ENCODE results near the gene RAMP3. TPM values are rescaled to one million over a fixed set of nuclear protein-coding genes. Genes with fewer than 3 reads are reported as not detected.

RAMP3 gene
- total RNA-seq, 1 donor from 2014 or later, result not detected

GRCh38 chr7:45190406-45191165, 33.0 kb downstream of the RAMP3 start:
- no peaks in the 10 kb centered on the region for H3K36me3 Mint-ChIP-seq (ENCODE audit: low read depth, unreplicated experiment)
- H3K79me2 ChIP-seq (ENCODE audit: insufficient read depth, low read length), result no peaks in the 10 kb centered on the region
- no peak overlapping the region for H3K4me3 ChIP-seq (ENCODE audit: insufficient read depth, low read depth, low read length)
- TF ChIP-seq CTCF (IDR thresholded peaks at IDR 0.05; ENCODE audit: insufficient read depth, low read depth, low read length) (no peak), EZH2 (IDR thresholded peaks at IDR 0.05; ENCODE audit: insufficient read depth, low read length) (no peak)
- H3K27me3 ChIP-seq (ENCODE audit: insufficient read depth, low read length), result peaks cover 3% of the 10 kb centered on the region
- H3K4me2 ChIP-seq (ENCODE audit: low read length), result no peak overlapping the region
- peaks cover 6% of the 10 kb centered on the region for H3K9me3 Mint-ChIP-seq (ENCODE audit: unreplicated experiment)
- H3K9me3 ChIP-seq (ENCODE audit: insufficient read depth, low read depth, low read length), result no peaks in the 10 kb centered on the region
- no peak overlapping the region for H3K27ac ChIP-seq (ENCODE audit: low read depth, low read length)
- no peak overlapping the region for H2AFZ ChIP-seq (ENCODE audit: low read depth, low read length)
- DNase-seq (ENCODE audit: low read depth), result no peak
- H3K27ac Mint-ChIP-seq (ENCODE audit: unreplicated experiment), result no peak overlapping the region
- FAIRE-seq, result no peak
- no peaks in the 10 kb centered on the region for H4K20me1 ChIP-seq (ENCODE audit: insufficient read depth, low read length)
- no peaks in the 10 kb centered on the region for H3K4me1 Mint-ChIP-seq (ENCODE audit: low read depth, unreplicated experiment)
- peaks cover 20% of the 10 kb centered on the region for H3K27me3 Mint-ChIP-seq (ENCODE audit: low read depth, unreplicated experiment)
- H3K36me3 ChIP-seq (ENCODE audit: insufficient read depth, low read length), result no peaks in the 10 kb centered on the region
- H3K4me1 ChIP-seq (ENCODE audit: insufficient read depth, low read length), result no peaks in the 10 kb centered on the region
- H3K4me3 Mint-ChIP-seq (ENCODE audit: unreplicated experiment), result no peak overlapping the region
- H3K9ac ChIP-seq (ENCODE audit: low read length), result no peak overlapping the region

GRCh38 chr7:45191396-45191795, 33.8 kb downstream of the RAMP3 start:
- no peak overlapping the region for H3K27ac Mint-ChIP-seq (ENCODE audit: unreplicated experiment)

More at GRCh38 chr7:45191396-45191795, 33.8 kb downstream of the RAMP3 start:
- Histone ChIP-seq H3K9me3 (ENCODE audit: insufficient read depth, low read depth, low read length) (no peaks in the 10 kb centered on the region), H3K79me2 (ENCODE audit: insufficient read depth, low read length) (no peaks in the 10 kb centered on the region), H3K27me3 (ENCODE audit: insufficient read depth, low read length) (peaks cover 3% of the 10 kb centered on the region), H3K4me3 (ENCODE audit: insufficient read depth, low read depth, low read length) (no peak overlapping the region), H4K20me1 (ENCODE audit: insufficient read depth, low read length) (no peaks in the 10 kb centered on the region), H3K27ac (ENCODE audit: low read depth, low read length) (no peak overlapping the region), H3K9ac (ENCODE audit: low read length) (no peak overlapping the region), H2AFZ (ENCODE audit: low read depth, low read length) (no peak overlapping the region), H3K36me3 (ENCODE audit: insufficient read depth, low read length) (no peaks in the 10 kb centered on the region), H3K4me2 (ENCODE audit: low read length) (no peak overlapping the region), H3K4me1 (ENCODE audit: insufficient read depth, low read length) (no peaks in the 10 kb centered on the region)
- no peak overlapping the region for H3K4me3 Mint-ChIP-seq (ENCODE audit: unreplicated experiment)
- no peak for TF ChIP-seq CTCF (IDR thresholded peaks at IDR 0.05; ENCODE audit: insufficient read depth, low read depth, low read length)
- no peaks in the 10 kb centered on the region for H3K4me1 Mint-ChIP-seq (ENCODE audit: low read depth, unreplicated experiment)
- DNase-seq (ENCODE audit: low read depth), result no peak
- H3K27me3 Mint-ChIP-seq (ENCODE audit: low read depth, unreplicated experiment), result peaks cover 22% of the 10 kb centered on the region
- H3K9me3 Mint-ChIP-seq (ENCODE audit: unreplicated experiment), result peaks cover 6% of the 10 kb centered on the region
- no peak for FAIRE-seq
- no peaks in the 10 kb centered on the region for H3K36me3 Mint-ChIP-seq (ENCODE audit: low read depth, unreplicated experiment)

Data from astrocyte (in vitro differentiated cells and primary cell).